SH-SY5Y (cell line): ENCODE data around the gene NR5A2.

Experiments
- GATA2 ChIP-seq: IDR thresholded peaks from 2 replicates; pipeline ENCODE4 v1.6.1; 2011; ENCODE audit warnings: mild to moderate bottlenecking, low read depth, low read length
- GATA3 ChIP-seq: IDR thresholded peaks from 2 replicates; pipeline ENCODE4 v1.6.1; 2011; ENCODE audit warnings: low read depth, mild to moderate bottlenecking, low read length, moderate library complexity

- TF ChIP-seq GATA3 (no peak), GATA2 (no peak)
These were observed 24.1 kb downstream of the NR5A2 start for GRCh38 chr1:200051620-200052019.
